ENCODE results near the gene WDR45B. TPM values are rescaled to one million over a fixed set of nuclear protein-coding genes. Genes with fewer than 3 reads are reported as not detected.

Gene WDR45B
- polyA plus RNA-seq, 1 experiment = 105 TPM

- DNase-seq (ENCODE audit: low read depth, low spot score) = no peak
- TF ChIP-seq, protein P1, sequence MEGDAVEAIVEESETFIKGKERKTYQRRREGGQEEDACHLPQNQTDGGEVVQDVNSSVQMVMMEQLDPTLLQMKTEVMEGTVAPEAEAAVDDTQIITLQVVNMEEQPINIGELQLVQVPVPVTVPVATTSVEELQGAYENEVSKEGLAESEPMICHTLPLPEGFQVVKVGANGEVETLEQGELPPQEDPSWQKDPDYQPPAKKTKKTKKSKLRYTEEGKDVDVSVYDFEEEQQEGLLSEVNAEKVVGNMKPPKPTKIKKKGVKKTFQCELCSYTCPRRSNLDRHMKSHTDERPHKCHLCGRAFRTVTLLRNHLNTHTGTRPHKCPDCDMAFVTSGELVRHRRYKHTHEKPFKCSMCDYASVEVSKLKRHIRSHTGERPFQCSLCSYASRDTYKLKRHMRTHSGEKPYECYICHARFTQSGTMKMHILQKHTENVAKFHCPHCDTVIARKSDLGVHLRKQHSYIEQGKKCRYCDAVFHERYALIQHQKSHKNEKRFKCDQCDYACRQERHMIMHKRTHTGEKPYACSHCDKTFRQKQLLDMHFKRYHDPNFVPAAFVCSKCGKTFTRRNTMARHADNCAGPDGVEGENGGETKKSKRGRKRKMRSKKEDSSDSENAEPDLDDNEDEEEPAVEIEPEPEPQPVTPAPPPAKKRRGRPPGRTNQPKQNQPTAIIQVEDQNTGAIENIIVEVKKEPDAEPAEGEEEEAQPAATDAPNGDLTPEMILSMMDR (IDR thresholded peaks at IDR 0.05; ENCODE audit: low read depth, low read length) = no peak
- H3K4me3 ChIP-seq (ENCODE audit: low read depth, low read length) = no peak overlapping the region
- POLR2A ChIA-PET = no interaction called here
- H3K27ac ChIP-seq (ENCODE audit: low read depth, low read length) = no peak overlapping the region
- H3K27me3 ChIP-seq (ENCODE audit: control insufficient read depth, insufficient read depth, low read length) = no peaks in the 10 kb centered on the region
- CTCF ChIA-PET = interaction anchor here (0.5 to 1.0 kb wide), 2 partner anchors 26 to 147 kb away, joined by 3 to 8 read pairs; no protein-coding TSS in a partner anchor
- no peaks in the 10 kb centered on the region for H3K9me3 ChIP-seq (ENCODE audit: control insufficient read depth, insufficient read depth, low read length)
Observed at GRCh38 chr17:82629748-82630147, 18.5 kb downstream of the WDR45B start.

- Histone ChIP-seq H3K9me3 (ENCODE audit: control insufficient read depth, insufficient read depth, low read length) (no peaks in the 10 kb centered on the region), H3K27me3 (ENCODE audit: control insufficient read depth, insufficient read depth, low read length) (no peaks in the 10 kb centered on the region), H3K4me3 (ENCODE audit: low read depth, low read length) (no peak overlapping the region), H3K27ac (ENCODE audit: low read depth, low read length) (no peak overlapping the region)
- POLR2A ChIA-PET = no interaction called here
- CTCF ChIA-PET = no interaction called here
- TF ChIP-seq, protein P1 (IDR thresholded peaks at IDR 0.05; ENCODE audit: low read depth, low read length) = no peak
- no peak for DNase-seq (ENCODE audit: low read depth, low spot score)
Observed at GRCh38 chr17:82627405-82627804, 20.8 kb downstream of the WDR45B start.

DNA sequence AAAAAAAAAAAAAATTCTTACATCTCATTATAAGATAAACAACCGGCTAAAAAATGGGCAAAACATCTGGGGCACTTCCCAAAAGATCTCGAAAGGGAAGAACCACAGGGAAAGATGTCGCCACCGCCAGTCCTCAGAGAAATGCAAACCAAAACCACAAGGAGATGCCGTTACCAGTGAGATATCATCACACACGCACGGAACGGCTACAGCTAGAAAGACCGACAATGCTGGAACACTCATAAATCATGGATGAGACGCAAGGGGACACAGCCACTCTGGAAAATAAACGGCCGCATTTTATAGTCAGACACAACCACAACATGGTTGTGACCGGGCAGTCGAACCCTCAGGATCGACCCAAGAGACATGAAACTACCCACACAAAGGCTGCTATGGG is 24.5 kb downstream of the WDR45B start:
- Histone ChIP-seq H3K27ac (ENCODE audit: low read depth, low read length) (no peak overlapping the region), H3K27me3 (ENCODE audit: control insufficient read depth, insufficient read depth, low read length) (no peaks in the 10 kb centered on the region), H3K9me3 (ENCODE audit: control insufficient read depth, insufficient read depth, low read length) (no peaks in the 10 kb centered on the region), H3K4me3 (ENCODE audit: low read depth, low read length) (no peak overlapping the region)
- DNase-seq (ENCODE audit: low read depth, low spot score) = no peak
- CTCF ChIA-PET = no interaction called here
- TF ChIP-seq, protein P1 (IDR thresholded peaks at IDR 0.05; ENCODE audit: low read depth, low read length) = no peak
- POLR2A ChIA-PET = no interaction called here

DNA sequence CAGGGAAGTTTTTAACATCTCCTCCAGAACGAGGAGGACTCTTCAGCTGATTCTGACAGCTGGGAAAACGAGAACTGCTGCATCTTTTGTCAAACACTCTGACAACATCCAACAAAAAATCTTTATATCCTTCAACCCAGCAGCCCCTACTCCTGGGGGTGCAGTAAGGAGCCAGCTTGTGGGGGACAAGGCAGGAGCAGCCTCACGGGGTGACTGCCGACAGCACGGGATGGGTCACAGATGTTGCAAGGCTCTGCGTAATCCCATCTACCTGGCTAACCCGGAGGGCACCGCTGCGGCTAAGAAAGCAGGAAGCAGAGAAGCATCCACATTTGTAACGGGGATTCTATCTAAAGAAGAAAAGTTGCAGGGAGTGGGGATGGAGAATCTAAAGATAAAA is 28.6 kb downstream of the WDR45B start:
- ChIA-PET POLR2A (no interaction called here), CTCF (no interaction called here)
- Histone ChIP-seq H3K9me3 (ENCODE audit: control insufficient read depth, insufficient read depth, low read length) (no peaks in the 10 kb centered on the region; the same call in 1 of the 2 replicates), H3K27ac (ENCODE audit: low read depth, low read length) (no peak overlapping the region), H3K4me3 (ENCODE audit: low read depth, low read length) (no peak overlapping the region), H3K27me3 (ENCODE audit: control insufficient read depth, insufficient read depth, low read length) (no peaks in the 10 kb centered on the region)
- DNase-seq (ENCODE audit: low read depth, low spot score) = no peak
- TF ChIP-seq, protein P1 (IDR thresholded peaks at IDR 0.05; ENCODE audit: low read depth, low read length) = no peak

- H3K4me3 ChIP-seq (ENCODE audit: low read depth, low read length) = no peak overlapping the region
- TF ChIP-seq, protein P1 (IDR thresholded peaks at IDR 0.05; ENCODE audit: low read depth, low read length) = no peak
- no peak overlapping the region for H3K27ac ChIP-seq (ENCODE audit: low read depth, low read length)
- H3K9me3 ChIP-seq (ENCODE audit: control insufficient read depth, insufficient read depth, low read length) = no peaks in the 10 kb centered on the region; the same call in 1 of the 2 replicates
- no peak for DNase-seq (ENCODE audit: low read depth, low spot score)
- no peaks in the 10 kb centered on the region for H3K27me3 ChIP-seq (ENCODE audit: control insufficient read depth, insufficient read depth, low read length)
- ChIA-PET POLR2A (no interaction called here), CTCF (interaction anchor here (0.8 kb wide), 1 partner anchor 65 kb away, joined by 5 read pairs; no protein-coding TSS in a partner anchor)
Observed at GRCh38 chr17:82619211-82619610, 29.0 kb downstream of the WDR45B start.

Data from AG04450 (cell line).